Stimulated activated CD4-positive, alpha-beta T cell treated with anti-CD3 and anti-CD28 coated beads, Interleukin-4, amount 100 ng/mL, for 4 hours (primary cell): ENCODE data around the gene NACC1.

Experiments used
- DNase-seq, 2 experiments: peaks; one replicate each; pipeline ENCODE4 v3.0.0-alpha.2; 2020

The NACC1 gene

DNA sequence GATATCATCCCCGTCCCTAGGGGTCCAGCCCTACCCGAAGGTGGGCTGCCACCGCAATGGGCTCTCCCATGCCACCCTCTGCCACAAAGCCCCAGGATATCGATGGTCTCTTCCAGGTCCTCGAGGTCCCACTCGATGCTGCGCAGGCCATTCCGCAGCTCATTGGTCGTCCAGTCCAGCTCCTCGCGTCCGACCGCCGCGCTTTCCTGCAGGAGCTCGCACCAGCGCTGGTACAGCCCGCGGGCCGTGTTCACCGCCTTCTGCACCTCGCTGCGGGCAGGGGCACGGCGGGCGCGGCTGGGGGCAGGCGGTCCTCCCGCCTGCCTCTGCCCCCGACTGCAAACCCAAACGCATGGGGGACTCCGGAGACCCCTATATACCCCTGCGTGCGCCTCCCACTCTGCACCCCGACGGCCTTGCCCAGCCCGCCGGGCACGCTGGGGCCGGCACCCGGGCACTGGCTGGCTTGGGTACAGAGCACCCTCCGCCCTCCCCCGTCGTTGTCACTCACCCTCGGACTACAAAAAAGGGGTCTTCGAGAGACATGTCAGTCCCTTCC is 31.6 kb downstream of the NACC1 start:
- DNase-seq, result no peak

DNA sequence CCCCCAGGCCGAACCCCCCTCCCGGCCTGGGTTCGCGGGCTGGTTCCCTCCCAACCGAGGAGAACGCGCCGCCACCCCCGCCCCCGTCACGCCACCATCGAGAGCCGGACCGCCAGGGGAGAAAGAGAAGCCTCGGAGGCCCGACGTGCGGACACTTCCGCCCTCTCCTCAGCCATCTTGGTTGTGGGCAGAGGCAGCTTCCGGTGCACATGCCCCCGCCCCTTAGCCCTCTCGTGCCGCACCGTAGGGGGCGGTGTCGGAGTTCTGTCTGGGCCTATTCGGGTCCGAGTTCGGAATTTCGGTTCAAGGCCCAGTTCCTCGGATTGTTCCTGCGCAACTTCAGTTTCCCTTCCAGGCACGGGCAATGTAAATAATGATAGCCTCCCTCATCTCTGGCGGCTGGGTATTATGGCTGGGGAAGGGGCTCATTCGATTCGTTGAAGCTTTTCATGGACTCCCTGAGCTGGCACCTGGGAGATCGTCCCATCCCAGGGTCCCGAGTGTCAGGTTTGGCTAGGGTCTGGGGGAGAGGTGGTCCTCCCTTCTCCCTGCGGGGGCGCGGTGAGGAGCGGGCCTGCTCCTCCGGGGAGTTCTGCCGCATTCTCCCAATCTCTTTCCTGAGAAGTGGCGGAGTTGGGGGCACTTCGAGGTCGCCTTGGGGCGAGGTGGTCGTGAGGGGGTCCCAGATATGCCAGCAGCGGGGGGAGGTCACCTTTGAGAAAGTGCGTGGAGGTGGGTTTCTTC is 32.3 kb downstream of the NACC1 start, which contains the start of the genes IER2 and STX10:
Gene IER2 (plus strand): TSS at position 225 of the 744 bp plus-strand sequence. CDS start 2,776 bp downstream, outside the sequence.
Gene STX10 (minus strand): TSS at position 189 of the 744 bp plus-strand sequence. CDS start 202 bp downstream, outside the sequence.
- peak; percentile 89 to 93 for DNase-seq

DNA sequence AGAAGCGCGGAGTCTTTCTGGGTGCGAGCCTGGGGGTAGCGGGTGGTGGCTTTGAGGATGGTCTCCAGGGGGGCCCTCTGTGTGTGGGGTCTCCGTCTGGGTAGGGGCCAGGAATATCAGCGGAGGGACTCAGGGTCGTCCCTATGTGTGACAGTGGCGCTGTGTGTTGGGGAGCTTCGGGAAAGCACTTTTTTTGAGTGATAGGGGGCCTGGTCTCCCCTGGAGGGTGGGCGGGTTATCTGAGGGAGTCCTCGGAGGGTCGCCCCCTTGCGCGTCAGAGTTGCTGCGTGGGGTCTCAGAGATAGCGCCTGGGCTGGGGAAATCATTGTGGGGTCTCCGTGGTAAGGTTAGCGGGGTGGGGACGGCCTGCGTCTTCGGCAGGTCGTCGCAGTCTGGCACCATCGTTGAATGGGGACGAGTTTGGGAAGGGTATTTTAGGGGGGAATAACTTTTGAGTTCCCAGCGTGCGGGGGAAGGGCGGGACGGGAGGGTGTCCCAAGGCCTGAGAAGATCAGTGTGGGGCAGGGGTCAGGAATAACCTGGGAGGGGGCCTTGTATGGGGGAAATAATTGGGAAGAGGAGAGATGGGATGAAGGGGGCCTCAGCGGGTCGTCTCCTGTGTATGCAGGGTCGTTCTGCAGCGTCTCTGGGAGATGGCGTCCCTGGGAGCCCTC is 33.0 kb downstream of the NACC1 start:
- DNase-seq, result peak; percentile 23 to 29

GRCh38 chr19:13151605-13152355 is 33.7 kb downstream of the NACC1 start:
- peak; percentile 94 for DNase-seq

- no peak for DNase-seq
These were observed 34.4 kb downstream of the NACC1 start for GRCh38 chr19:13152356-13152973.

GRCh38 chr19:13152974-13153568 is 35.0 kb downstream of the NACC1 start:
- peak; percentile 92 to 95 for DNase-seq

DNA sequence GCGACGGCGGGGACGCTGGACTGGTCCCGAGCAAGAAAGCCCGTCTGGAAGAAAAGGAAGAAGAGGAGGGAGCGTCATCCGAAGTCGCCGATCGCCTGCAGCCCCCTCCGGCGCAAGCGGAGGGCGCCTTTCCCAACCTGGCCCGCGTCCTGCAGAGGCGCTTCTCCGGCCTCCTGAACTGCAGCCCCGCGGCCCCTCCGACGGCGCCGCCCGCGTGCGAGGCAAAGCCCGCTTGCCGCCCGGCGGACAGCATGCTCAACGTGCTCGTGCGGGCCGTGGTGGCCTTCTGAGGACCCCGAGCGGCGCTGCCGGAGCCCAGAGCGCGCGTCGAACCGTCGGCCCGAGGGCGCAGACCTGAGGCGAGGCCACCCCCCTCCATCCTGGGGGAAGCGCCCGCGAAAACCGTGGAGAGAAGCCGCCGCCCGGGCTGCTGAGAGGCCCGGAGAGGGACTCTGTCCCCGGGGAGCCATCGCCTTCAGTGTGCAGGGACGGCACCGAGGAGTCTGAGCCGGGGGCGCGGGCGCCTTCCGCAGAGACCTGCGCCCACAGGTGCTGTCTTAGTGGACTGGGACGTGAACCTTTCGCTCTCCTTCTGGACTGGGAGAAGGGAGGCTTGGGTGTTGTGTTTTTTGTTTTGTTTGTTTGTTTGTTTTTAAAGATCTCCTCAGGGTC is 35.6 kb downstream of the NACC1 start:
- peak; percentile 16 to 32 for DNase-seq

- peak; percentile 61 to 63 for DNase-seq
These were observed 36.2 kb downstream of the NACC1 start for GRCh38 chr19:13154241-13154778.

- DNase-seq, result peak; percentile 71 to 79
These were observed 36.9 kb downstream of the NACC1 start for GRCh38 chr19:13154911-13155471.

GRCh38 chr19:13155472-13156359 is 37.7 kb downstream of the NACC1 start:
- DNase-seq, result peak; percentile 63 to 74

DNA sequence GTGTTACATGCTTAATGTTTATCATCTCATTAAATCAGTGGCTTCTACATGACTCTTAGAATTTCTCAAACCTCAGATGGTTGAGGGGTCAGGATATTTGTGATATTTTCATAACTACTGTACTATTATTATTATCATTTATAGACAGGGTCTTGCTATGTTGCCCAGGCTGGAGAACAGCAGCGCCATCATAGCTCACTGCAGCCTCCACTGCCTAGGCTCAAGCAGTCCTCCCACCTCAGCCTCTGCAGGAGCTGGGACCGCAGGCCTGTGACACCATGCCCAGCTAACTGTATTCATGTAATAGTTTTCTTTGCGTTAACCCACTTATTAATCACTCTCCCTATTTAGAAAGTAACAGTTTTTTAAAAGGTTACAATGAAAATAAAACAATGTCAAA is 41.6 kb downstream of the NACC1 start:
- DNase-seq, result no peak

GRCh38 chr19:13160557-13160956 is 42.5 kb downstream of the NACC1 start:
- no peak for DNase-seq

DNA sequence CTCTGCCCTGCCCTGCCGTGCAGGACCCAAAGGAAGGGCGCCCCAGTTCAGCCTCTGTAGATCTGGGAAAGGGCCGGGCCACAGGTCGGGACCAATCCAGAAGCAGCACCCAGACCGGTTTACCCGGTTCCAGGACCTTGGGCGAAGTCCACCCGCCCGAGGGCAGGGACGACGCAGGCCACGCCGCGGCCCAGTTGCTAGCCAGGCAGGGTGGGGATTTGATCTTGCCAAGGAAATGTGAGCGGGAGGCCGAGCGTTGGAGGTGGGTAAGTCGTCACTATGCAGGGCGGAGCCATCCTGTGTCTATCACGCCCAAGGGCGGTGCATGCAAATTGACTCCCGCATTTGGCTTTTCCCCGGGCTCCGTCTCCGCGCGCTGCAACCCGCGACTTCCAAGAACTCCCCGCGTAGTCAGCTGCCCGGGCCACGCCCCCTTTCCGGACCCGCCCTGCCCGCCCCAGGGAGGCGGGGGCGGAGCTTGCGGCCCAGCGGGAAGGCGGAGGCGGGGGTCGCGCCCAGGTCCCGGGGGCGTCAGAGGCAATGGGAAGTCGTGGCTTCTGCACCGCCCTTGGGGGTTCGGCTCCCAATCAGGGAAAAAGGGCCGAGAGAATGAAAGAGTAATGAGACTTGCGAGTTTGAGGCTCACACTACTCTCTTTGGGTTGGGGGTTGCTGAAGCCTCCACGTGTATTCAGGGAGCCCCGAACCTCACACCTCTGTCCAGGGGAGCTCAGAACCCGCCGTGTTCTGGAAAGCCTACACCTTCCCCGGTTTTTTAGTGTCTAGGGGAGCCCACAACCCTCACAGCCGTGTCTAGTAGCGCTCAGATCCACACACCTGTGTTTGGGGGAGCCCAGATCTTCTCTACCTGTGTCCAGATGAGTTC is 44.9 kb downstream of the NACC1 start:
- DNase-seq, result peak; percentile 83 to 93

- peak; percentile 24 to 31 for DNase-seq
These were observed 45.7 kb downstream of the NACC1 start for GRCh38 chr19:13163609-13164342.

- DNase-seq, result peak in 1 of 2 experiments; percentile 30
These were observed 46.5 kb downstream of the NACC1 start for GRCh38 chr19:13164343-13165161.

DNA sequence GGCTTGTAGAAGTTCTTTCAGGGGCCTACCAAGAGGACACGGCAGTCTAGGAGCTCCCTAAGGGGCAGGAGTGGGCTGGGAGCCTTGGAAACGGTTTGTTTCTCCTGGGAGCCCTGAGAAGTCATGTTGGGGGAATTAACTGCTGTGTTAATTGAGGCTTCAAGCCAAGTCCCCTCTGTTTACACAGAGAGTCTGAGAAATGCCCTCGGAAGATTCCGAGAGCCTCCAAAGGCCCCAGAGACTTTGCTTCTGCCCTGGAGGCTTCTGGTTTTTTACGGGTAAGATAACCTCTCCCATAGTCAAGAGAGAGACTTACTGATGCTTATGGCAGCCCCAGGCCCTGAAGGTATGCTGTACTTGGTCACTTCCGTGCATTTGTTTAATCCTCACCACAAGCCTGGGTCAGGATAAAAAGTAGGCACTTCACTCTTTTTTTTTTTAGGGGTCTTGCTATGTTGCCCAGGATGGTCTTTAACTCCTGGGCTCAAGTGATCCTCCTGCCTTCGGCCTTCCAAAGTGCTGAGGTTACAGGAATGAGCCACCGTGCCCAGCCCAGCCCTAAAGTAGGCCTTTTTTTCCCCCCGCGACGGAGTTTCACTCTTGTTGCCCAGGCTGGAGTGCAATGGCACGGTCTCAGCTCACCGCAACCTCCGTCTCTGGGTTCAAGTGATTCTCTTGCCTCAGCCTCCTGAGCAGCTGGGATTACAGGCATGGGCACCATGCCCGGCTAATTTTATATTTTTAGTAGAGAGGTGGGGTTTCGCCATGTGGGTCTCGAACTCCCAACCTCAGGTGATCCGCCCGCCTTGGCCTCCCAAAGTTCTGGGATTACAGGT is 47.3 kb downstream of the NACC1 start:
- DNase-seq, result no peak
